Gastroesophageal sphincter (tissue), 4 donors: ENCODE data around the gene DMRTA2. TPM values are rescaled to one million over a fixed set of nuclear protein-coding genes. Genes with fewer than 3 reads are reported as not detected.

Experiments
- ATAC-seq: fragments of 150-250 bp; one replicate; pipeline ENCODE4 v1.9.1; 2016; ENCODE audit warnings: mild to moderate bottlenecking, moderate library complexity
- H3K27ac ChIP-seq, 4 donors: fragments of 200-600 bp; sonication (generic) in 3 of 4; 1 replicate in 3 of 4; 2 replicates in 1 of 4; pipeline ENCODE4 v1.5.1; 2016 to 2019
- H3K27me3 ChIP-seq: fragments of 200-600 bp; sonication (generic); one replicate; pipeline ENCODE4 v1.5.1; 2019
- H3K36me3 ChIP-seq, 2 donors: fragments of 200-600 bp; sonication (generic); one replicate each; pipeline ENCODE4 v1.5.1; 2019; ENCODE audit warnings: control low read depth in 1 of 2
- H3K4me1 ChIP-seq, 3 donors: fragments of 200-600 bp; sonication (generic); 1 replicate in 2 of 3; 2 replicates in 1 of 3; pipeline ENCODE4 v1.5.1; 2016 to 2019; ENCODE audit warnings: control low read depth in 2 of 3
- H3K4me3 ChIP-seq, 2 donors: fragments of 200-600 bp; sonication (generic); one replicate each; pipeline ENCODE4 v1.5.1; 2019; ENCODE audit warnings: mild to moderate bottlenecking in 1 of 2, moderate library complexity in 1 of 2
- H3K9me3 ChIP-seq, 3 donors: fragments of 200-600 bp; sonication (generic); one replicate each; pipeline ENCODE4 v1.5.1; 2017 to 2019; ENCODE audit warnings: control low read depth in 2 of 3
- EP300 ChIP-seq: sonication (generic); formaldehyde crosslinking; IDR thresholded peaks from one replicate; pipeline ENCODE4 v1.6.1; 2017; ENCODE audit warnings: antibody characterized with exemption, mild to moderate bottlenecking
- POLR2A ChIP-seq, 2 donors: fragments of 450-650 bp; IDR thresholded peaks; one replicate each; pipeline ENCODE4 v1.6.1; 2017; ENCODE audit warnings: antibody characterized with exemption in 2 of 2, mild to moderate bottlenecking in 2 of 2, moderate library complexity in 1 of 2
- POLR2AphosphoS5 ChIP-seq: sonication (generic); formaldehyde crosslinking; IDR thresholded peaks from one replicate; pipeline ENCODE4 v1.6.1; 2017; ENCODE audit warnings: antibody characterized with exemption
- WGBS, 2 donors: methylation state at CpG; one replicate each; pipeline ENCODE4 v1.1.5; 2018; ENCODE audit warnings: low coverage in 1 of 2; 5-methylcytosine and 5-hydroxymethylcytosine counted together
- total RNA-seq, 4 donors: library from RNA; depleted of rRNA; stranded (reverse); fragments of >200 nt; gene quantifications; one replicate each; pipeline ENCODE4 v1.1.0, GENCODE V29; 2016
- TF ChIP-seq, protein P1 (sequence below), 4 experiments: fragments of 200-600 bp in 2 of 4; fragments of 450-650 bp in 2 of 4; sonication (generic) in 1 of 4; IDR thresholded peaks; one replicate each; pipeline ENCODE4 v1.5.1; 2017 to 2019; ENCODE audit warnings: antibody characterized with exemption in 4 of 4, mild to moderate bottlenecking in 2 of 4, moderate library complexity in 2 of 4

DMRTA2 gene
- 1 to 10 TPM in 1 of 4 donors, not detected in 3; 1.2 TPM for total RNA-seq

DNA sequence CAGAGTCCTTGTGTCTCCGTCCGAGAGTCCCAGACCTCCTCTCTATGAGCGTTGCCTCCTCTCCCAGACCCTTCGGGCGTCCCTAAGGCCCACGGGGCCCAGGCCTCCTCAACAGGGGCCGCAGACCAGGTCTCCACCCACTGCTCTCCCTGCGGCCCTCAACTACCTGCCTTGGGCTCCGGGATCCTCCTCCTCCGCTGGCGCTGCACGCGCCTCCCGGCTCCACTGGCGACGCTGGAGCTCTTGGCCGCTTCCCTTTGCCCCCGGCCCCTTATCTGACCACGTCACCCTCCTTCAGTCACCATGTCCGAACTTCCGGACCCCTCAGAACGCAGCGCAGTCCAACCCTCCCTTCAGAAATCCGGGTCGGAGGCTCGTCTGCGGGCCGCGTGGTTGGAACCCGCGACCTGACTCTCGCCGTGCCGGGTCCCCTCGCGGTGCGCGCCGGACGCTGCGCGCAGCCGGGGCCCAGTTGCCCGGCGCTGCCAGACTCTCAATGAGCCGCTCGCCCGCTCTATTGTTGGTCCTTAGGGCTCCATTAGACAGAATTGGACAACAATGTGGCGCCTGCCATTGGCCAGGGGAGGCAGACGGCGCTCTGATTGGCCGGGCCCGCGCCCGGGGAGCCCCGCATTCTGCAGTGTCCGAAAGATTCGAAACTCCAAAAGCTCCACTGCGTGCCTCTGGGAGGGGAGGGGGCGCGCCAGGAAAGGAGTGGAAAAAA, at the start of gene DMRTA2:
Gene DMRTA2 (minus strand): TSS at position 498 of the 724 bp plus-strand sequence. CDS start 1,907 bp downstream, outside the sequence.
- Histone ChIP-seq H3K9me3 (no peaks in the 10 kb centered on the region), H3K36me3 (no peaks in the 10 kb centered on the region), H3K27me3 (peaks cover 100% of the 10 kb centered on the region), H3K4me1 (peaks cover 0 to 92% (median 32%) of the 10 kb centered on the region in 3 donors), H3K27ac (no peak within 1 kb of the TSS), H3K4me3 (peak within 1 kb of the TSS in 1 of 2 donors; percentile 42)
- WGBS, 2 donors = 2% methylated on average over 32 of the region's 61 CpGs; no CpG with 5 or more reads in 1 of the 2 donors
- TF ChIP-seq POLR2A (IDR thresholded peaks at IDR 0.05) (no peak), POLR2AphosphoS5 (no peak), EP300 (no peak)
- TF ChIP-seq, protein P1, sequence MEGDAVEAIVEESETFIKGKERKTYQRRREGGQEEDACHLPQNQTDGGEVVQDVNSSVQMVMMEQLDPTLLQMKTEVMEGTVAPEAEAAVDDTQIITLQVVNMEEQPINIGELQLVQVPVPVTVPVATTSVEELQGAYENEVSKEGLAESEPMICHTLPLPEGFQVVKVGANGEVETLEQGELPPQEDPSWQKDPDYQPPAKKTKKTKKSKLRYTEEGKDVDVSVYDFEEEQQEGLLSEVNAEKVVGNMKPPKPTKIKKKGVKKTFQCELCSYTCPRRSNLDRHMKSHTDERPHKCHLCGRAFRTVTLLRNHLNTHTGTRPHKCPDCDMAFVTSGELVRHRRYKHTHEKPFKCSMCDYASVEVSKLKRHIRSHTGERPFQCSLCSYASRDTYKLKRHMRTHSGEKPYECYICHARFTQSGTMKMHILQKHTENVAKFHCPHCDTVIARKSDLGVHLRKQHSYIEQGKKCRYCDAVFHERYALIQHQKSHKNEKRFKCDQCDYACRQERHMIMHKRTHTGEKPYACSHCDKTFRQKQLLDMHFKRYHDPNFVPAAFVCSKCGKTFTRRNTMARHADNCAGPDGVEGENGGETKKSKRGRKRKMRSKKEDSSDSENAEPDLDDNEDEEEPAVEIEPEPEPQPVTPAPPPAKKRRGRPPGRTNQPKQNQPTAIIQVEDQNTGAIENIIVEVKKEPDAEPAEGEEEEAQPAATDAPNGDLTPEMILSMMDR (IDR thresholded peaks at IDR 0.05) = no peak
- ATAC-seq = no peak

DNA sequence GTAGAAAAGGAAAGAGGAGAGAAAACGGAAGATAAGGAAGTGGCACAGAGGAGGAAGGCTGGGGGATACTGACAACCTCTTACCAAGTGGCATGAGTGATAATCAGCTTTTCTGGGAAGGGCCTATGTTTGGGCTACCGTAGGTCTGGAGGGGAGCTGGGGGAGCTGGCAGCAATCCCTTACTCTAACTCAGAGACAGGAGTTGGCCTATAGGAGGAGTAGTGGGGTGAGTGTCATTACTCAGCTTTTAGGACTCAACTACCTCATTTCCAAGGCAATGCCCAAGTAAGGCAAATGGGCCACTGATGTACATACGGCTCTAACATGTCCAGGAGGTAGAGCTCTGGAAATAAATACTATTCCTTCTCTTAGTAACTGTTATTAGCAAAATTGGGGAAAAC, 48.7 kb upstream of the DMRTA2 start:
- 87% methylated on average over 3 of the region's 3 CpGs; no CpG with 5 or more reads in 1 of the 2 donors for WGBS, 2 donors
- ATAC-seq = no peak
- Histone ChIP-seq H3K9me3 (no peaks in the 10 kb centered on the region), H3K27me3 (no peaks in the 10 kb centered on the region), H3K27ac (no peak overlapping the region), H3K36me3 (peaks cover 0 to 52% of the 10 kb centered on the region in 2 donors), H3K4me1 (no peaks in the 10 kb centered on the region), H3K4me3 (no peak overlapping the region)
- TF ChIP-seq POLR2A (IDR thresholded peaks at IDR 0.05) (no peak), EP300 (no peak), POLR2AphosphoS5 (no peak)
- TF ChIP-seq, protein P1 (IDR thresholded peaks at IDR 0.05) = no peak

DNA sequence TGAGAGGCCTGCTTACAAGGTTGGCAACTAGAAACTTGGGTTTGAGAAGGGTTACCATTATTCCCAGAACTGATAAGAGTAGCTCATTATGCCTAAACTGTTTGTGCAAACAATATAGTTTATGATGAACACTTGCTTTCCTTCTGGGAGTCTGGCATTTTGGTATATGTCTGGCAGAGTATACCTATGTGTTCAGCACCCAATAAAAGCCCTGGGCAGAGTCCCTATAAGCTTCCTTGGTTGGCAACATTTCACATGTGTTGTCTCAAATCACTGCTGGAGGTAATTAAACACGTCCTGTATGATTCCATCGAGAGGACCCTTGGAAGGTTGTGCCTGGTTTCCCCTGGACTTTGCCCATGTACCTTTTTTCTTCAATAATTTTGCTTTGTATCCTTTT, 39.7 kb upstream of the DMRTA2 start:
- TF ChIP-seq, protein P1 (IDR thresholded peaks at IDR 0.05) = no peak
- no peak for TF ChIP-seq EP300
- no peak for TF ChIP-seq POLR2AphosphoS5
- TF ChIP-seq POLR2A (IDR thresholded peaks at IDR 0.05) = no peak

DNA sequence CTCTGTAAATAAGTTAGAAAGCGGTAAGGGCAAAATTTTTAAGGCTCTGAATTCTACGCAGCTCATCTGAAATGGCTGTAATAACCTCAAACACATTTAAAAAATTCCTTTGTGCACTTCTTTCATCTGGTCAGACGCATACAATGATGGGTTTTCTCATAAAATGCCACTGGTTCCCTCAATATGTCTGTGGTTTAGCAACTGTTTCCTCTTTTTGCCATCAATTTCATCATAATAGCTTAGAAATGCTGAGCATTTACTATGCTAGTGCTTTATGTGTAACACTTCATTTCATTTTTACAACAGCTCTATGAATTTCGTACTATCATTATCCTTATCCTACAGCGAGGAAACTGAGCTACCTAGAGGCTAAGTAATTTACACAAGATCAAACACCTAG, 35.3 kb upstream of the DMRTA2 start:
- Histone ChIP-seq H3K4me3 (no peak overlapping the region), H3K36me3 (peaks cover 0 to 10% of the 10 kb centered on the region in 2 donors), H3K4me1 (no peaks in the 10 kb centered on the region), H3K27ac (no peak overlapping the region), H3K27me3 (no peaks in the 10 kb centered on the region), H3K9me3 (no peaks in the 10 kb centered on the region)
- WGBS, 2 donors = 90 to 100% methylated on average over 3 to 5 of the region's 5 CpGs
- TF ChIP-seq, protein P1 (IDR thresholded peaks at IDR 0.05) = no peak
- TF ChIP-seq POLR2AphosphoS5 (no peak), EP300 (no peak), POLR2A (IDR thresholded peaks at IDR 0.05) (no peak)
- no peak for ATAC-seq

More for the DNA sequence above, 39.7 kb upstream of the DMRTA2 start:
- H3K27ac ChIP-seq = no peak overlapping the region
- no peaks in the 10 kb centered on the region for H3K27me3 ChIP-seq
- H3K4me3 ChIP-seq = no peak overlapping the region
- no peaks in the 10 kb centered on the region for H3K4me1 ChIP-seq
- ATAC-seq = no peak
- no peaks in the 10 kb centered on the region for H3K9me3 ChIP-seq
- WGBS, 2 donors = 91% methylated on average over 2 of the region's 2 CpGs; no CpG with 5 or more reads in 1 of the 2 donors
- H3K36me3 ChIP-seq = peaks cover 0 to 16% of the 10 kb centered on the region in 2 donors

DNA sequence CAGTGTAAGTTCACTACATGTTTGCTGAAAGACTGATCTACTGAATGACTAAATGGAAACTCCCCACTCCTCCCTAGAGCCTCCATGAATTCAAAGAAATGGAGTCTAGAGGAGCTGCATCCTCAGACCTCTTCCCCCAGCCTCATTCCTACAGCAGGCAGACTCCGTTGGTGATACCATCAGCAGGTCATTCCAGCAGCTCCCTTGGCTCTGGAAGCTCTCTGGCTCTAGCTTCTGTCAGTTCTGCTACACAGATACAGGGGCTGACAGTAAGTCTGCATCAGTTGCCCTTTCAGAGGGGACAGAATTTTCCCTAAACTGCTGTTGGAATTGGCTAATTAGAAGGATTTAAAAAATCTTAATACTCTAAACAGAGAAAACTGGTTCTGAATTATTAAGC, 31.7 kb upstream of the DMRTA2 start:
- Histone ChIP-seq H3K27me3 (no peaks in the 10 kb centered on the region), H3K4me1 (no peaks in the 10 kb centered on the region), H3K27ac (no peak overlapping the region), H3K36me3 (peaks cover 0 to 21% of the 10 kb centered on the region in 2 donors), H3K9me3 (no peaks in the 10 kb centered on the region), H3K4me3 (no peak overlapping the region)
- ATAC-seq = no peak
- TF ChIP-seq POLR2AphosphoS5 (no peak), EP300 (no peak), POLR2A (IDR thresholded peaks at IDR 0.05) (no peak)
- TF ChIP-seq, protein P1 (IDR thresholded peaks at IDR 0.05) = no peak
- WGBS, 2 donors = 100% methylated on average over 1 of the region's 1 CpG; no CpG with 5 or more reads in 1 of the 2 donors
